NAMALWA (cell line): ENCODE measurements around the gene SUPT16H.
"Not testable (repeated sequence)": the region's sequence is repeated elsewhere in the genome, so short reads cannot be mapped to it uniquely, and the experiment has no call there.

Experiments
- DNase-seq: peaks from one replicate; pipeline ENCODE4 v3.0.0-alpha.2; 2015; ENCODE audit warnings: low spot score

Gene SUPT16H

DNA sequence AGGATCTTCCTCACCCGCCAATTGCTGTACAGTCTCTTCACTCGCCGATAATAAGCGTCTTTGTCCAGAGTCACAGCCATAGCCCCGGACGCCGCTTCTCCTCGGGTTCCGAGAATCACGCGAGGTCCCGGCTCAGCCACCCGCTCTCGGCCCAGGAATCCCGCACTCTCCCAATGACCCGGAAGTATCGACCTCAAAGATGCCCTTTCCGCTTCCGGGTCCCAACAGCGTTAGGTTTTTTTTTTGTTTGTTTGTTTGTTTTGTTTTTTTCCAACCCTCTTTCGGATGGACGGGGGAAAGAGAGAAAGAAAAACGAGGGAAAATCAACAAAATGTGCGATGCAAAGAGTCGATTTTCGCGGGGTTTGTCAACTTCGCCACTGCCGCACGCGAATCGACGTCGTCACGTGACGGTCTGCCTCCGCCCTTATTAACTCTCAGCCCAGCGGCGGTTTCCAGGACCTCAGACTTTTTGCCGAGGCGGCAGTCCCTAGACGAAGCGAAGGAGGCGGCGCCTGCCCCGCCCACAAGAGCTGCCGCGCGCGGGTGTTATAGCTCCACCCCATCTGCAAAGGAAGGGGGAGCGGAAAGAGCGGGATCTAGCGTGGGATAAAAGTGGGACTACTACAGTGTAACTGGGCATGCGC, at the start of gene SUPT16H:
Gene SUPT16H, minus strand, starts transcription at position 172 of the 646 bp plus-strand sequence. Its CDS starts 92 bp downstream, at position 80.
- DNase-seq, result peak; percentile 96

DNA sequence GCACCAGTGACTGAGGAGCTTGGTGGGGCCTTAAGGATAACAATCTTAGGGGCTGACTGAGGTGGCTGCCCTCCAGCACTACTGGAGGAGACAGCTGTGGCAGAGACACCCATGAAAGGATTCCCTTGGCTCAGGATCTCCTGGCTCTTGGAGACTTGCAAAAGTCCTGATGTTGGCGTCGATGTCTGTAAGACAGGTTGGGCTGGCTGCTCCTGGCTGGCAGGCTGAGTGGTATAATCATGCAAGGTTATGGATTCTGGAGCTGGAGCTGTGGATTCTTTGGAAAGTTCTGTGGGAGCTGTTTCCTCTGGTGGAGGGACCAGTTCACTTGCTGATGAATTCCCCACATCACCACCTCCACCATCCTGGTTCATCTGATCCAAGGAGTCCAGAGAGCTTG, 47.3 kb upstream of the SUPT16H start:
- DNase-seq, result no peak

DNA sequence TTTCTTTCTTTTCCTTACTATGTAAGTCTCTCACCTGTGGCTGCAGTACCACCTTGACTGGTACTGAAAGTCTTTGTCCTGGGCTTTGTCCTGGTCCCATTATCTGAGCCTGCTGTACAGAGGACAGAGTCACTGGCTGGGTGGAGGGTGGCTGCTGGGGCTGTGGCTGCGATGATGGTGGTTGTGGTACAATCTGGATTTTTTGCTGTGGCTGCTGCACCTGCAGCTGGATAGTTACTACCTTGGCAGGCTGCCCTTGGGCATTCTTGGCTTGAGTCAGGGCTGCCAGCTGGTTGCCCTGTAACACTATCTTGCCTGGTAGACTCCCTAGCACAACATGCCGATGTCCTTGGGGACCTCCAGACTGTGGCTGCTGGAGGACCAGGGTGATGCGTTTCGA, 45.1 kb upstream of the SUPT16H start:
- no peak for DNase-seq

DNA sequence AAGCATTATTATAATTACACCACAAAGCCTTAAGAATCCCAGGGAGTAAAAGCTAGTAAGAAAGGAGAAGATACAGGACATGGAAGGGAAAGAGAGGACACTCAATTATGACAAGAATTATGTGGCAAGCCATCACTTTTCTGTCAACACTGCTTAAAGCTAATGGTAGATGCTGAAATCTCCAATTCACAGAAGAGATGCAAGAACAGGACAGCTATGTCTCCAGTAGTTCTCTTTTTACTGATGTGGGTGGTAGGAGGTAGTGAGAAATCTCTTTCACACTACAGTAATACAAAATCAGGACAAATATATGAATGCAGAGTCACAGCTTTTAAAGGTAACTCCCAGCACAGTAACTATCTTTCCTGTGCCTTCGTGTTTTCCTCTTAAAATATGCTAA, 42.9 kb upstream of the SUPT16H start:
- no peak for DNase-seq

DNA sequence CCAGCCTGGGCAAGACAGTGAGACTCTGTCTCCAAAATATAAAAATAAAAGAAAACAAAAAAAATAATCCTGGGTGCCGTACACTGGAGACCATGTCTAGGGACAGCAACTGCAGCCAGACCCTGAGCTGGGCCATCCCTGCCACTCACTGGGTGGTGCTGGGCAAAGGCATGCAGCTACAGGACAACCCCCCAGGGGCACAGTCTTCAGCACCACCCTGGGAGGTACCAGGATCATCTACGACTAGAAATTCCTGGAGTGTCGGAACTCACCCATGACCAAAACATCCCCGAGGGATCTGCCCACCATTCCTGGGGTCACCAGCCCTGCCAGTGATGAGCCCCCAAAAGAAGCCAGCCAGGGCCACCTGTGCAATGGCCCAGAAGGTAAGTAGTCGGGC, 35.7 kb upstream of the SUPT16H start:
- DNase-seq, result no peak

DNA sequence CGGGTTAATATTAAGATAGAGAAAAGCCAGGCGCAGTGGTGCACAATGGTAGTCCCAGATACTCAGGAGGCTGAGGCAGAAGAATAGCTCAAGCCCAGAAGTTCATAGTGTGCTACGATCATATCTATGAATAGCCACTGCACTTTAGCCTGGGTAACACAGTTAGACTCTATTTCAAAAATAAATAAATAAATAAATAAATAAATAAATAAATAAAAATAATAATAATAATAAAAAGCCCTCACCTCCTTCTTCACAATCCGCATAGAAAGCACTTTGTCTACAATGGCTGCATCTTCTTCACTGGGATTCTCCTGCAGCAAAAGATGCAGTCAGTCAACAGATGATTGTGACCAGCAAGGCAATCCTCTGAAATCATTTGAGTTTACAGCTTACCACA, 31.5 kb upstream of the SUPT16H start:
- no peak for DNase-seq

DNA sequence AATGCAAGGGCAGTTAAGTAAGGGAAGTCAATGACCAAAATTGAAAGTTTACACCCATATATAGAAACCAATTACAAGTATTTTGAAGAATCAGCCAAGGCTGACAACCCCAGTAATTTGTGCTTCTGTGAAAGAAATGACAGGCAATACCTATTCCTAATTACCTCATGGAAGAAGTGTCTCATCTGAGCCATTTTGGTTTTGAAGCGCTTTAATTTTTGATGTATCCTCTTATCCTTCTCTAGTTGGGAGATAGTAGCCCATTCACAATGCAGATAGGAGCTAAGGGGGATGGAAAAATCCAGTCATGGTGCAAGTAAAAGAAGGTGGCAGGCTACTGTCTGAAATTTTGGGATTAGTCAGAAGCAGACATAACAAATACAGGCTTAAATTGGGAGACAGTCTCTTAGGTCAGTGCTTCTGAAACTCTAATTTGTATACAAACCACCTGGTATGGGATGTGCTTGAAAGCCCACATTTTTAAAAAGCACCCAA, 30.4 kb upstream of the SUPT16H start:
- DNase-seq, result no peak

DNA sequence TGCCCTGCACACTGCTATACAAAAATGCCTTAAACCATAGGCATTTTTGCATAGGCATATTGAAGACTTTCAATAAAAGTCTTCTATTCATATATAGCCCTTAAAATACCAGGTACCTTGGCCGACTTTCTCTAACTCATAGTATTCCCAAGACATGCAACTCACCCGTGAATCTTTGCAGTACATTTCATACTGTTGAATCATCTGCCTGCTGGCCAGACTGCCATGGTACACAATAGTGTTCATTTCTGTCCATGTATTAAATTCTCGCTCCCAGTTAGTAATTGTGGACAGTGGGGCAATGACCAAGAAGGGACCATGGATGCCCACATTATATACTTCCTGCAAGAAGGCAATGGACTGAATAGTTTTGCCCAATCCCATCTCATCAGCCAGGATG, 24.3 kb upstream of the SUPT16H start:
- DNase-seq, result no peak

DNA sequence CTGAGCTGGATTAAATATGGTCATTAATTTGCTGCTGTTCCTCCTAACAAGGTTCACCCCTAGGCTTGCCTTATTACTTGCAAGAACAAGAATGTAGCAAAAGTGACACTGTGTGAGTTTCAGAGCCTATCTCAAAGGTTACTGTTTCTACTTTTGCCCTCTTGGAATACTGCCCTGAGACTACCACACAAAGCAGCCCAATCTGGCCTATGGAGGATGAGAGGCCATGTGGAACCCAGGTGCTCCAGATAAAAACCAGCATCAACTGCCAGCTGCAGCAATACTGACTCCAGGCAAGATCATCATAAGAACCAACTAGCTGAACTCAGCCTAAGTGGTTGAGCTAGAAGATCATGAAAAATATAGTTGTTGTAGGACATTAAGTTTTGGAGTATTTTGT, 22.4 kb upstream of the SUPT16H start:
- DNase-seq, result no peak

DNA sequence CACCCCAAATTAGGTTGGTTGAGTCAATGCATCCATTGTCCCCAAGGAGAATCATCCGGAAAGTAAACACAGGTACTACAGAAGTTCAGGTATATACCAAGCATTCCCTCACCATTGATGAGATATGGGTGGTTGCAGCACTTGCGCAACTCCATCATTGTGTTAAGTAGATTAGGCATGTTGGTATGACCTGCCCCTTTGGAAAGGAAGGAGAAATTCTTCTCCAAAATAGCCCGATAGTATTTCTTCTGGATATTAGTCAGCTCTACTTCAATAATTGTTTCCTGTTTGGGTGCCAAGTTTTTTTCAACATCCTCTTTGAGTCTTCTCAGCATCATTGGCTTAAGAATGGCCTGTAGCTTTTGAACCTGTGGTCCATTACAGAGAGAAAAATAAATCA, 21.3 kb upstream of the SUPT16H start:
- no peak for DNase-seq

DNA sequence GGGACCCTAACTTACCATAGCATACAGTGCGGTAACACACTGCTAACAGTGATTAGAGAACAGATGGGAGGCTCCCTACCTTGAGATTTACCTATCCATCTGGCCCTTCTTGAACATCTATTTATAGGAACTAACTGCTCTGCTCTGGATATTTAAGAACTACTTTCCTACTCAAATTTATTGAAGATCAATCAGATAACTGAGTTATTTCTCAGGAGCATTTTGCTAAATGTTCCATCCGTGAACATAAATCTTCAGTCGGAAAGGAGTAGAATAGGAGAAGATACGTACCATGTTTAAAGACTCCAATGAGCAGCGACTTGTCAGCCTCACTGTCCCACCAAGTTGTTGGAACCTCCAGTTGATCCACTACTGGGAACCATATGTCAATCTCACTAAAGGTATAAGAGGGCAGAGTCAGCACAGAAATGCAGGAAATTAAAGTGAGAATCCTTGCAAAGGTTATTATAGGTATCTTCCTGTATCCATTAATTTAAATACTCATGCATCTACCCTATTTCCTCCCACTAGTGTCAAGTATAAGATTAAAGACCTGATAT, 15.6 kb upstream of the SUPT16H start:
- no peak for DNase-seq

DNA sequence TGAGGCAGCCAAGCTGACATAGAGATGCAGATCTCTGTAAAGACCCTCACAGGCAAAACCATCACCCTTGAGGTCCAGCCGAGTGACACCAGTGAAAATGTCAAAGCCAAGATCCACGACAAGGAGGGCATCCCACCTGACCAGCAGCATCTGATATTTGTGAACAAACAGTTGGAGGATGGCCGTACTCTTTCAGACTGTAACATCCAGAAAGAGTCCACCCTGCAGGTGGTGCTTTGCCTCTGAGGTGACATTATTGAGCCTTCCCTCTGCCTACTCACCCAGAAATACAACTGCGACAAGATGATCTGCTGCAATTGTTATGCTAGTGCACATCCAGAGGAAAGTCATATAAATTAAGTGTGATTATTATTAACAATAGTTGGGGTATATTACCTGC, 15.1 kb upstream of the SUPT16H start:
- DNase-seq, result no peak

DNA sequence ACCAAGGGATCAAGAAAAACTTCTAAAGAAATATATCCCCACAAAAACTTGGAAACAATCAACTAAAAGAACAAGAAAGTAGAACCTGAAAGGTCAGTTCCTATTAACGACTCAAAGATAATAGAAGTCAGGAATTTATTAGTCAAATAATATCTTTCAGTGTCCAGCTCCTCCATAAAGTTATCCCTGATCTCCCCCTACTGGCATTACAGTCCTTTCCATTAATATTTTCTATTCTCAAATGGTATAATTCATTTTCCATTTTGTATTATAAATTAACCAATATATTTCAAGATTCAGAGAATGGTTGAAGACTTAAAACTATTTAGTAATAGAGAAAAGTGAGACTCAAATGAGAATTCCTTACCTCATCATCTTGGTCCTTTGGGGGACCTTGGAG, 11.6 kb upstream of the SUPT16H start:
- no peak for DNase-seq

DNA sequence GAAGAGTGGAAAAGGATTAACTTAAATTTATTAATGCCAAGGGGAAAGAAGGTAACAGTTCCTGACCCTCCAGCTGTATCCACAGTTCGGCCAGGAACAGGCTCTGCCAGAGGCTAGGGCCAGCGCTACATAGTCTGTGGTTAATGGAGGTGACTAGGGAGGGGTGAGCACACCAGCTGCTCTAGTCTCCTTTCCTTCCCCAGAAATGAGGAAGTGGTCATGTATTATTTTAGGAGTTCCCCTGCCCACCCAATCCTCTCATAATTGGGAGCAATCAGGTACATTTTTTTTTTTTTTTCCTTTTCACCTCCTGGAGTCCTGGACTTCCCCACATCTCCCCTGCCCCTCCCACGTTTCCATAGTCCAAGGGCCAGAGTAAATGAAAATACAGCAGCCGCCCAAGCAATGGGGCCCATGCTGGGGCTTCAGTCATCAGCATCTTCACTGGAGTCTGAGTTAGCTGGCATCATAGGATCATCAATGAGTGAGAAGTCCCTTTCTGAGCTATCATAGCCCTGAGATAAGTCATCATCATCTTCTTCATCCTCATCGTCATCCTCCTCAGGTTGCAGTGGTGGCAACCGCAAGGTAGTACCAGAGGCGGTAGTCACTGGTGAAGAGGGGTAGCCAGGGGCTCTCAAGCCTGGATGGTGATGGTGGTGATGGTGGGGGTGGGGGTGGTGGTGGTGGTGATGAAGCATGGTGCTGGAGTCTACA, 1.5 kb upstream of the SUPT16H start:
- DNase-seq, result peak; percentile 66

DNA sequence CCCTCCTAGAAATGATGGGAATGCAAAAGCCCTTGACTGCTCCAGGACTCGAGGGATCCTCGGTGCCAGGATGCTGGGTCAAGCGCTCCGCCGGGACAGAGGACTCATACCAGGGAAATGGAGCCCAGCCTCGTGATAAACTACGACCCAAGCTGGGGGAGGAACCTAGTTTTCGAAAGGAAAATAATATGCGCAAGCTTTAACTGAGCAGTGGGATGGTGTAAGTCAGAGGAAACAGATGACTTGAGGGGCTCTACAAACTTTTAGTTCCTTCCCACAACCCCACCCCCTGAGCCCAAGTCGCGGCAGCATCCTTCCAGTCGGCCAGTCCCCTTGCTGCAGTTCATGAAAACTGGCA, 654 bp upstream of the SUPT16H start:
- no peak for DNase-seq

DNA sequence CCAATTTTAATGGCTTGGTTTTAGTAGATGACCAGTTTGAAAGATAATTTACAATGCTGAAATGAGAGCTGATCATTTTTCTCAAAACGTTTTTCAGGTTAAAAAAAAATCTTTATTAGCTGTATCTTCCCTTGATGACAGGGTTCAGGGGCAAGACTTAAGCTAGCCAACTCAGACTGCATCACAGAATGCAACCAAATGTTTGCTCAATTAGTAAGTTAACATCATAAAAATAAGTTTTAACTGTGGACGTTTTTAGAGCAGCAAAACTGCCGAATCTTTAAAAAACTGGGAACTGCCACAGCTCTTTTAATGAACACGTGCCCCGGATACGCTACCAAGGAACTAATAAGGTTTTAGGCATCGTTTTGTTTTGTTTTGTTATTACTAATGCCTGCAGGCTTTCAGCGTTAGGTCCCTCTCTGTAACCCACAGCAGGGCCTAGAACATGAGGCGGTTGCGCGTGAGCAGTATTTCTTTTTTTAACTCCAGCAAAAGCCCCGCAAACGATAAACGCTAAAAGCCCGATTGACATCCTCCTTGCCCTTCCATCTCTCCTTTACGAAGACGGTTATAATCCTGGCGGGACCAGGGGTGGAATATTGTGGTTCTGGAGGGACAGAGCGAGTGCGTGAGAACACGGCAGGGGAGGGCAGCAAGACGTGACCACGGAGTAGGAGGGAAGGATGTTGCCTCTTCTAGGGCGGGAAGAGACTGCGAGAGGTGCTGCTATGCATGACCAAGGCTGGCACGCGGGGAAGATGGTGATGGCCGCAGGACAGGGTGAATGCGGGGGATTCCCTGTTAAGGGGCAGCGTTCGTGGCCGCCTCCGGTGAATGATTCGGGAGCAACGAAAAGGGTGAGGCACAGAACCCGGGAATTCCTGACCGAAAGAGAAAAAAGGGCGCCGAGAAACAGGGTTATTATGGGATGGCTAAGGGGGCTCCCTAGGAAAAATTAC, 652 bp downstream of the SUPT16H start:
- DNase-seq, result peak; percentile 72

DNA sequence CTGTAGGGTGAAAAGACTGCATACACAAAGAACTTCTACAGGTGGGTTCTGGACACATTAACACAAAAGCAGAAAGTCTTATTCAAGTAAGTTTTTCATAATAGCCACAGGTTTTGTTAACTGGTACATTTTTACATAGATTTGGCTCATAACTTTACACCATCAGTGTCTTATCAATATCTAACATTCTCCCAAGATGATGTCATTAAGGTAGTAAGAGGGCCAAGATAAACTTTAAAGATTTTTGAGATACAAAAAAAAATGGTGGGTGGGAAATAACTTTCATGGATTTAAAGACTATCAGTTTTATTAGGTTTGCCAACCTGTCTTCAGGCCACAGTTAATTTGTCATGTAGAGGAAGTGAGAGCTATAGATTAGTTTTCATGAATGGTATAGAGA, 1.7 kb downstream of the SUPT16H start:
- peak; percentile 15 for DNase-seq

DNA sequence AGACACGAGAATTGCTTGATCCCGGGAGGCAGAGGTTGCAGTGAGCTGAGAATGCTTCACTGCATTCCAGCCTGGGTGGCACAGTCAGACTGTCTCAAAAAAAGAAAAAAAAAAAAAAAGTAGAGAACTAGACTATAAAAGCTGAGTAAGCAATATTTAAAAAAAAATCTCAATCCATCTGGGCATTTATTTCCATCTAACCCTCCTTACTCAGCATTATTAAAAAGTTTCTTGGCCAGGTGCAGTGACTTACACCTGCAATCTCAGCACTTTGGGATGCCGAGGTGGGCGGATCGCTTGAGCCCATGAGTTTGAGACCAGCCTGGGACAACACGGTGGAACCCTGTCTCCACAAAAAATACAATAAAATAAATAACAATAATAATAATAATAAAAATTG, 4.5 kb downstream of the SUPT16H start:
- DNase-seq, result no peak

DNA sequence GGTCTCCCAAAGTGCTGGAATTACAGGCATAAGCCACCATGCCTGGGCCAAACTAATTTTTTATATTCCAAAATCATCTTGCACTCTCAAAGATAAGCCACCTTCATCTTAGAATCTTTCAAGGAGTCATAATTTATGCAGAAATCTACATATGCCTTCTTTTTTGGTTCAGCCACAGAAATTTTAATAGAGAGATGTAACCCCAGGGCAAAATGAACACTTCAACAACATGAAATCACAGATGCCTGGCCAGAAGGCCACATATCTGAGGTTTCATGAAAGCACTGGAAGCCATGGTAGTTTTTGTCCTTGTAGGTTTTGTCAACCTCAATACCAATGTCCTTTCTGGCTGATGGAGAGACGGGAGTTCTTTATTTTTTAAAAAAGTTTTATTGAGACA, 9.8 kb downstream of the SUPT16H start:
- DNase-seq, result no peak

DNA sequence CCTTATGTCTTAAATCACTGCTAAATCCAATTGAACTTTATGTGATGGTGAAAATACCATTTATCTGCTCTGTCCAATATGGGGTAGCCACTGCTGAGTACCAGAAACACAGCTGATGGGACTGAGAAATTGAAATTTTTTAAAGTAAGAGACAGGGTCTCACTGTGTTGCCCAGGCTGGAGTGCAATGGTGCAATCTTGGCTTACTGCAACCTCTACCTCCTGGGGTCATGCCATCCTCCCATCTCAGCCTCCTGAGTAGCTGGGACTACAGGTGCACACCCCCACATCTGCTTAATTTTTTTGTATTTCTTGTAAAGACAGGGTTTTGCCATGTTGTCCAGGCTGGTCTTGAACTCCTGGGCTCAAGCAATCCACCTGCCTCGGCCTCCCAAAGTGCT, 11.0 kb downstream of the SUPT16H start:
- not testable (repeated sequence) for DNase-seq

DNA sequence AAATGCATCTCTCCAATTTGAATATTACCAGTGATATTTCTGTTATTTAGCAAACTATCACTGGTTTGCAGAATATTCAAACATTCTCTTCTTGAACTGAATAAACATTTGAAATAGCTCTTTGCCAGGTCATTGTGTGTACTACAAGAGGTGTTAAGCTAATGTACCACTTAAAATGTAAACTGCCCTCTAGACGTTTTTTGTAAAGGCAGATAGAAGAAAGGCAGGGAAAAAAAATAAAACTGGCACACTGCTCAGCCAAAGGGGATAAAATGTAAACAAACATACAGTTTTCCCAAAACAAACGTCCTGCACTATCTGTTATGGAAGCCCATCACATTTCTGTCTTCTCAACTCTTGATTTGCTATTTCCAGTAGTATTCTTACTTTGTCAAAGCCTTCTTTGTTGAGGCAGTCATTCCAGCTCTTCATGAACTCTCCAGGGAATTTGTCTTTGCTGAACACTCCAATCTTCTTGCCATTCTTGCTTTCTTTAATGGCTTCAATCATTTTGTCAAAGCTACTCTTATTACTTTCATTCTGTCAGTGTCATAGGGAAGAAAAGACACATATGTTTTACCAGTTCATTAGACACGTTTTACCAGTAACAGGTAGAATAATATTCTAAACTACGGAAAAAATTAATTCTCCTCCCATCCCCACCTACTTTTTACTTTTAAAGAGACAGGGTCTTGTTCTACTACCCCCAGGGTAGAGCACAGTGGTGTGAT, 13.7 kb downstream of the SUPT16H start:
- DNase-seq, result no peak
